Endothelial cell of umbilical vein (primary cell): ENCODE measurements around the gene SFMBT1. TPM values are rescaled to one million over a fixed set of nuclear protein-coding genes. Genes with fewer than 3 reads are reported as not detected.

Experiments used
- BruUV-seq: library from RNA; stranded (reverse); fragments of 400-500 nt; replicated peaks from 2 replicates; lab custom pipeline; 2021; lab: Mats Ljungman, UMichigan
- CTCF ChIA-PET: fragments of 300-600, 350-600 bp; sonication (Branson Sonifier 250); formaldehyde crosslinking; loops from one replicate; lab custom pipeline; 2021; ENCODE audit warnings: antibody characterized with exemption, inconsistent platforms; lab: Charles Lee
- POLR2A ChIA-PET: fragments of 300-600, 350-600 bp; sonication (Branson Sonifier 250); formaldehyde crosslinking; loops from one replicate; lab custom pipeline; 2021; ENCODE audit warnings: antibody characterized with exemption, inconsistent platforms; lab: Charles Lee
- DNase-seq: peaks from one replicate; pipeline ENCODE4 v3.0.0-alpha.2; 2011; ENCODE audit warnings: low read depth, low spot score
- FAIRE-seq: peaks from 2 replicates; lab custom pipeline; 2011; peaks lifted over from hg19 to GRCh38; lab: Jason Lieb, UNC
- H2AFZ ChIP-seq: 2 replicates; pipeline ENCODE4 v1.6.0; 2012; ENCODE audit warnings: low read depth, low read length, control low read depth, inconsistent platforms
- H3K27ac ChIP-seq: 2 replicates; pipeline ENCODE4 v1.5.1; 2011; ENCODE audit warnings: low read depth, mild to moderate bottlenecking, control low read depth, low read length, moderate library complexity; ENCODE audit not compliant: insufficient read depth
- H3K27me3 ChIP-seq, 2 experiments: 2 replicates each; pipeline versions ENCODE4 v1.6.0 to v1.6.1; 2011; ENCODE audit warnings: low read length in 2 of 2, mixed read lengths in 1 of 2; ENCODE audit not compliant: control insufficient read depth in 2 of 2, insufficient read depth in 2 of 2
- H3K36me3 ChIP-seq, 2 experiments: 2 replicates in 1 of 2; 3 replicates in 1 of 2; pipeline ENCODE4 v1.5.1; 2011; ENCODE audit warnings: low read length in 2 of 2, mild to moderate bottlenecking in 1 of 2, moderate library complexity in 1 of 2; ENCODE audit not compliant: control insufficient read depth in 2 of 2, insufficient read depth in 2 of 2; ENCODE audit errors: extremely low read depth in 1 of 2
- H3K4me1 ChIP-seq: 3 replicates; pipeline ENCODE4 v1.5.1; 2011; ENCODE audit warnings: mild to moderate bottlenecking, low read length; ENCODE audit not compliant: control insufficient read depth, insufficient read depth; ENCODE audit errors: extremely low read depth
- H3K4me2 ChIP-seq: 2 replicates; pipeline ENCODE4 v1.6.1; 2011; ENCODE audit warnings: low read length, control low read depth, mixed read lengths; ENCODE audit not compliant: insufficient read depth
- H3K4me3 ChIP-seq, 3 experiments: fragments of 200-600 bp in 1 of 3; sonication (generic), shearing (Covaris generic) in 1 of 3; replicated peaks in 1 of 3; 2 replicates each; pipeline ENCODE4 v1.5.1; 2011 to 2016; ENCODE audit warnings: control low read depth in 3 of 3, low read length in 3 of 3, mild to moderate bottlenecking in 2 of 3, inconsistent platforms in 1 of 3, low read depth in 1 of 3, moderate library complexity in 1 of 3; ENCODE audit not compliant: insufficient read depth in 1 of 3
- H3K79me2 ChIP-seq: 2 replicates; pipeline ENCODE4 v1.6.0; 2012; ENCODE audit warnings: low read length, inconsistent platforms; ENCODE audit not compliant: control insufficient read depth, insufficient read depth
- H3K9ac ChIP-seq: replicated peaks from 2 replicates; pipeline ENCODE3; 2011; ENCODE audit warnings: low read length, control low read depth; ENCODE audit not compliant: insufficient read depth; ENCODE audit errors: extremely low read depth
- H3K9me1 ChIP-seq: replicated peaks from 3 replicates; pipeline ENCODE4 v1.6.0; 2011; ENCODE audit warnings: mild to moderate bottlenecking, low read length; ENCODE audit not compliant: control insufficient read depth, insufficient read depth; ENCODE audit errors: extremely low read depth
- H3K9me3 ChIP-seq: replicated peaks from 2 replicates; pipeline ENCODE4 v1.5.1; 2012; ENCODE audit warnings: low read length, inconsistent platforms; ENCODE audit not compliant: control insufficient read depth, insufficient read depth
- H4K20me1 ChIP-seq: replicated peaks from 2 replicates; pipeline ENCODE3; 2011; ENCODE audit warnings: mild to moderate bottlenecking, low read length; ENCODE audit not compliant: control insufficient read depth, insufficient read depth; ENCODE audit errors: extremely low read depth
- EZH2 ChIP-seq: IDR thresholded peaks from 2 replicates; pipeline ENCODE4 v1.6.1; 2012; ENCODE audit warnings: borderline replicate concordance, low read depth, mild to moderate bottlenecking, moderate library complexity, low read length, inconsistent platforms; ENCODE audit not compliant: severe bottlenecking
- FOS ChIP-seq: IDR thresholded peaks from 2 replicates; pipeline ENCODE4 v1.6.1; 2011; ENCODE audit warnings: mild to moderate bottlenecking, low read length, moderate library complexity, borderline replicate concordance; ENCODE audit not compliant: insufficient read depth
- GATA2 ChIP-seq: IDR thresholded peaks from 2 replicates; pipeline ENCODE4 v1.7.0; 2011; ENCODE audit warnings: low read depth, mild to moderate bottlenecking, moderate library complexity, mixed read lengths, low read length; ENCODE audit not compliant: insufficient read length, insufficient read depth
- JUN ChIP-seq: IDR thresholded peaks from 2 replicates; pipeline ENCODE4 v1.6.1; 2011; ENCODE audit warnings: borderline replicate concordance, low read depth; ENCODE audit not compliant: insufficient read length, insufficient read depth
- MYC ChIP-seq: IDR thresholded peaks from one replicate; pipeline ENCODE4 v1.6.1; 2011; ENCODE audit warnings: mild to moderate bottlenecking, low read depth, low read length
- POLR2A ChIP-seq: IDR thresholded peaks from 2 replicates; pipeline ENCODE4 v1.6.1; 2012; ENCODE audit warnings: low read depth, mild to moderate bottlenecking, control low read depth, low read length
- POLR2AphosphoS5 ChIP-seq: IDR thresholded peaks from 2 replicates; pipeline ENCODE4 v1.6.1; 2012; ENCODE audit warnings: low read depth, mild to moderate bottlenecking, control low read depth, low read length, moderate library complexity; ENCODE audit not compliant: insufficient read depth
- dilution Hi-C: fragments of 300-500 bp; cut with MboI; formaldehyde crosslinking; loops from one replicate; pipeline ENCODE4 v1.15.0; 2019; ENCODE audit warnings: low sequenced_read_pairs; ENCODE audit not compliant: extremely low pct_ligation_motif_present
- intact Hi-C: fragments of 100-400 bp; cut with micrococcal nuclease; formaldehyde crosslinking; loops from one replicate; pipeline ENCODE4 v1.10.0; 2022
- polyA plus RNA-seq, 4 experiments: library from polyadenylated mRNA; depleted of rRNA in 3 of 4; stranded (reverse) in 3 of 4; unstranded in 1 of 4; fragments of >200 nt; gene quantifications; 2 replicates each; pipeline versions ENCODE4 v1.2.1 to v1.2.3, GENCODE V29; 2011 to 2012; ENCODE audit warnings: missing spikeins in 1 of 4
- total RNA-seq: library from RNA; stranded (reverse); gene quantifications from 2 replicates; pipeline ENCODE4 v1.2.3, GENCODE V29; 2021
- TF ChIP-seq, protein P1 (sequence below): IDR thresholded peaks from 2 replicates; pipeline ENCODE4 v1.6.1; 2011; ENCODE audit not compliant: insufficient read depth, insufficient read length
- TF ChIP-seq, protein P2 (sequence below), 2 donors: IDR thresholded peaks; 1 replicate in 1 of 2; 2 replicates in 1 of 2; pipeline ENCODE4 v1.5.1; 2011; ENCODE audit warnings: low read length in 2 of 2, mild to moderate bottlenecking in 2 of 2, moderate library complexity in 2 of 2, control low read depth in 1 of 2, inconsistent platforms in 1 of 2, low read depth in 1 of 2; ENCODE audit not compliant: insufficient read depth in 1 of 2; ENCODE audit errors: extremely low read depth in 1 of 2

SFMBT1 gene
- total and polyA plus RNA-seq, 2 donors (not counting 3 experiments of a cell fraction or from before 2014, with no cell fraction given): 1.8 to 6.0 TPM

DNA sequence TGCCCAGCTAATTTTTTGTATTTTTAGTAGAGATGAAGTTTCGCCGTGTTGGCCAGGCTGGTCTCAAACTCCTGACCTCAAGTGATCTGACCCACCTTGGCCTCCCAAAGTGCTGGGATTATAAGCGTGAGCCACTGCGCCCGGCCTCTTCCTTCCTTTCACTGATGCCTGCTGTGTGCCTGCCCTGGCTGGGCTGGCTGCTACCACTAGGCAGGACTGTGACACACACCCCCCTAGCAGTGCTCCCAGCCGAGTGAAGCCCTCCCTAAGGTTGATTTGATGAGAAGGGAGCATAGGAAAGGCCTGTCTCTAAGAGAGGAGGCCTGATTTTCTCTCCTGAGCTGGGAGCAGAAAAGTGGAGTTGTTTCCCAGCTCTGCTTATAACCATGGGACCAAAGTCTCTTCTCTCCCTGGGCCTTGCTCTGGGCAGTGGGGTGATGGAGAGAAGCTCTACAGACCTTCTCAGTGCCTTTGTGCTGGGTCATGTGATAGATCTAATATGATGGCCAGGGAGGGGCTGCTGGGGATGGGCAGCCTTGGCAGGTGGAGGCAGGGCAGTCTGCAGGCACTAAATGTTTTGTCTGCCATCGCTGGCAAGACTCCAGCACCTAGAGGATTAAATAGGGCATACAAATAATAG, 20.1 kb upstream of the SFMBT1 start:
- dilution Hi-C loops (no loop called here), intact Hi-C loops (no loop called here)
- DNase-seq (no peak), FAIRE-seq (no peak)
- Histone ChIP-seq H3K27ac (no peak overlapping the region), H3K79me2 (no peaks in the 10 kb centered on the region), H3K4me1 (no peaks in the 10 kb centered on the region), H3K9me1 (no peaks in the 10 kb centered on the region), H3K9ac (no peak overlapping the region), H3K4me3 (no peak overlapping the region), H3K9me3 (no peaks in the 10 kb centered on the region), H3K36me3 (no peaks in the 10 kb centered on the region), H2AFZ (no peak overlapping the region), H3K27me3 (peaks cover 7 to 11% of the 10 kb centered on the region in 2 experiments), H3K4me2 (no peak overlapping the region), H4K20me1 (no peaks in the 10 kb centered on the region)
- POLR2A ChIA-PET: no interaction called here
- CTCF ChIA-PET: interaction anchor here (1.7 kb wide), 1 partner anchor 11 kb away, joined by 4 read pairs; no protein-coding TSS in a partner anchor
- TF ChIP-seq MYC (no peak), JUN (no peak), POLR2AphosphoS5 (no peak), POLR2A (no peak), FOS (no peak), GATA2 (no peak), EZH2 (no peak)
- TF ChIP-seq, protein P1, sequence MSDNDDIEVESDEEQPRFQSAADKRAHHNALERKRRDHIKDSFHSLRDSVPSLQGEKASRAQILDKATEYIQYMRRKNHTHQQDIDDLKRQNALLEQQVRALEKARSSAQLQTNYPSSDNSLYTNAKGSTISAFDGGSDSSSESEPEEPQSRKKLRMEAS: no peak
- TF ChIP-seq, protein P2, sequence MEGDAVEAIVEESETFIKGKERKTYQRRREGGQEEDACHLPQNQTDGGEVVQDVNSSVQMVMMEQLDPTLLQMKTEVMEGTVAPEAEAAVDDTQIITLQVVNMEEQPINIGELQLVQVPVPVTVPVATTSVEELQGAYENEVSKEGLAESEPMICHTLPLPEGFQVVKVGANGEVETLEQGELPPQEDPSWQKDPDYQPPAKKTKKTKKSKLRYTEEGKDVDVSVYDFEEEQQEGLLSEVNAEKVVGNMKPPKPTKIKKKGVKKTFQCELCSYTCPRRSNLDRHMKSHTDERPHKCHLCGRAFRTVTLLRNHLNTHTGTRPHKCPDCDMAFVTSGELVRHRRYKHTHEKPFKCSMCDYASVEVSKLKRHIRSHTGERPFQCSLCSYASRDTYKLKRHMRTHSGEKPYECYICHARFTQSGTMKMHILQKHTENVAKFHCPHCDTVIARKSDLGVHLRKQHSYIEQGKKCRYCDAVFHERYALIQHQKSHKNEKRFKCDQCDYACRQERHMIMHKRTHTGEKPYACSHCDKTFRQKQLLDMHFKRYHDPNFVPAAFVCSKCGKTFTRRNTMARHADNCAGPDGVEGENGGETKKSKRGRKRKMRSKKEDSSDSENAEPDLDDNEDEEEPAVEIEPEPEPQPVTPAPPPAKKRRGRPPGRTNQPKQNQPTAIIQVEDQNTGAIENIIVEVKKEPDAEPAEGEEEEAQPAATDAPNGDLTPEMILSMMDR (IDR thresholded peaks at IDR 0.05; ENCODE audit: extremely low read depth in 1 of 2, insufficient read depth in 1 of 2, low read depth in 1 of 2, low read length in 2 of 2): no peak
- no TSS peak for BruUV-seq
